ENCODE data around the gene ATP1B1. TPM values are rescaled to one million over a fixed set of nuclear protein-coding genes. Genes with fewer than 3 reads are reported as not detected.

The ATP1B1 gene
- total RNA-seq, 1 experiment from 2014 or later, result 44.4 TPM

GRCh38 chr1:169122976-169123375 is 16.5 kb downstream of the ATP1B1 start:
- no peak overlapping the region for H2BK12ac ChIP-seq (ENCODE audit: insufficient read length, low read depth, low read length)
- no peak overlapping the region for H2BK20ac ChIP-seq (ENCODE audit: low read depth, low read length, poor library complexity, severe bottlenecking)
- H4K91ac ChIP-seq (ENCODE audit: insufficient read length, low read depth, low read length), result no peak overlapping the region
- no peak overlapping the region for H3K4me2 ChIP-seq (ENCODE audit: insufficient read depth, insufficient read length, low read length)
- no peaks in the 10 kb centered on the region for H3K9me3 ChIP-seq (ENCODE audit: control insufficient read depth, low read depth, low read length)
- H2AFZ ChIP-seq (ENCODE audit: low read length), result no peak overlapping the region
- H3K23ac ChIP-seq (ENCODE audit: insufficient read length, low read depth, low read length), result no peak overlapping the region
- no peak overlapping the region for H4K8ac ChIP-seq (replicated peaks; ENCODE audit: insufficient read length, low read depth, low read length)
- TF ChIP-seq CTCF (conservative IDR thresholded peaks at IDR 0.05), result no peak
- peaks cover 2% of the 10 kb centered on the region for H3K79me1 ChIP-seq (ENCODE audit: insufficient read depth, low read depth, low read length, poor library complexity, severe bottlenecking)
- no peak overlapping the region for H2BK120ac ChIP-seq (ENCODE audit: low read depth, low read length, poor library complexity, severe bottlenecking)
- no peaks in the 10 kb centered on the region for H3K9me3 Mint-ChIP-seq
- H3K79me2 ChIP-seq (ENCODE audit: insufficient read depth, low read length), result peaks cover 5% of the 10 kb centered on the region; the same call in 1 of the 2 replicates
- H4K5ac ChIP-seq (ENCODE audit: insufficient read length, low read depth, low read length), result no peak overlapping the region
- peak overlapping the region in 1 of 3 experiments; percentile 20; a peak in 1 of 7 replicates for H3K27ac Mint-ChIP-seq
- no CpG with 5 or more reads among the region's 6 CpGs for WGBS (ENCODE audit: extremely low coverage, insufficient read length, low lambda C conversion rate)
- no peak overlapping the region for H3K4ac ChIP-seq (ENCODE audit: low read depth, low read length)
- no peak overlapping the region for H3K14ac ChIP-seq (ENCODE audit: insufficient read depth, low read length)
- no peak overlapping the region for H3K56ac ChIP-seq (ENCODE audit: insufficient read length, low read depth, low read length)
- no peak overlapping the region for H2BK15ac ChIP-seq (ENCODE audit: low read depth, low read length)
- no peaks in the 10 kb centered on the region for H4K20me1 ChIP-seq (ENCODE audit: control insufficient read depth, insufficient read depth, insufficient read length)
- H3K36me3 Mint-ChIP-seq (ENCODE audit: insufficient read depth in 1 of 3, low read depth in 3 of 3), result peaks cover 21 to 46% (median 41%) of the 10 kb centered on the region in 3 experiments
- no peaks in the 10 kb centered on the region for H3K23me2 ChIP-seq (ENCODE audit: insufficient read length, low read depth, low read length, poor library complexity, severe bottlenecking)
- no peaks in the 10 kb centered on the region for H3K4me1 ChIP-seq (ENCODE audit: insufficient read depth, low read length)
- H3K4me1 Mint-ChIP-seq, result peaks cover 6% of the 10 kb centered on the region in 2 experiments
- H3K27ac ChIP-seq (ENCODE audit: insufficient read length, low read depth, low read length), result no peak overlapping the region
- H3K4me3 Mint-ChIP-seq, result no peak overlapping the region
- no peak overlapping the region for H2BK5ac ChIP-seq (ENCODE audit: insufficient read length, low read length)
- H3K18ac ChIP-seq (ENCODE audit: insufficient read length, low read depth, low read length), result no peak overlapping the region
- H3K27me3 Mint-ChIP-seq (ENCODE audit: low read depth), result no peaks in the 10 kb centered on the region
- H3T11ph ChIP-seq (ENCODE audit: low read length), result no peak overlapping the region
- H2AK5ac ChIP-seq (ENCODE audit: insufficient read length, low read length), result no peak overlapping the region
- no peak for DNase-seq
- no peak overlapping the region for H3K9ac ChIP-seq (ENCODE audit: extremely low read depth, insufficient read length, low read length)
- no peaks in the 10 kb centered on the region for H3K27me3 ChIP-seq (ENCODE audit: insufficient read depth, low read length)

Data from H9 (cell line).